B cell (primary cell): ENCODE data around the gene MTLN. TPM values are rescaled to one million over a fixed set of nuclear protein-coding genes. Genes with fewer than 3 reads are reported as not detected.
"Not testable (repeated sequence)": the region's sequence is repeated elsewhere in the genome, so short reads cannot be mapped to it uniquely, and the experiment has no call there.

Experiments
- ATAC-seq: fragments of 200-7000 bp; cut with Tn5 transposase; one replicate; pipeline ENCODE4 v1.10.0; 2021; ENCODE audit warnings: low read depth, mild to moderate bottlenecking, moderate number of reproducible peaks, moderate library complexity
- CTCF ChIA-PET: fragments of 350-600 bp; sonication (Branson Sonifier 250); formaldehyde crosslinking; loops from one replicate; lab custom pipeline; 2021; ENCODE audit warnings: antibody characterized with exemption, inconsistent platforms; lab: Charles Lee
- POLR2A ChIA-PET: fragments of 350-600 bp; sonication (Branson Sonifier 250); formaldehyde crosslinking; loops from one replicate; lab custom pipeline; 2021; ENCODE audit warnings: antibody characterized with exemption; lab: Charles Lee
- DNase-seq: peaks from one replicate; pipeline ENCODE4 v3.0.0; 2013
- H2AFZ ChIP-seq: 2 replicates; pipeline ENCODE4 v1.6.1; 2012; ENCODE audit warnings: mild to moderate bottlenecking, low read depth, low read length; ENCODE audit not compliant: insufficient read depth, poor library complexity, severe bottlenecking
- H3K27ac ChIP-seq, 2 donors: 1 replicate in 1 of 2; 2 replicates in 1 of 2; pipeline ENCODE4 v1.5.1; 2012 to 2013; ENCODE audit warnings: low read length in 2 of 2, mild to moderate bottlenecking in 2 of 2, moderate library complexity in 1 of 2
- H3K27me3 ChIP-seq, 4 experiments: fragments of 200-600 bp in 1 of 4; sonication (generic) in 1 of 4; replicated peaks in 1 of 4; 1 replicate in 2 of 4; 2 replicates in 2 of 4; pipeline versions ENCODE4 v1.6.1 to v1.7.0; 2013 to 2016; ENCODE audit warnings: low read length in 3 of 4, mild to moderate bottlenecking in 2 of 4, mixed read lengths in 1 of 4, moderate library complexity in 1 of 4; ENCODE audit not compliant: insufficient read depth in 4 of 4, control insufficient read depth in 3 of 4; ENCODE audit errors: control extremely low read depth in 1 of 4
- H3K36me3 ChIP-seq, 2 experiments: replicated peaks in 1 of 2; 1 replicate in 1 of 2; 2 replicates in 1 of 2; pipeline versions ENCODE4 v1.6.1 to v1.7.1; 2013; ENCODE audit warnings: low read length in 1 of 2; ENCODE audit not compliant: insufficient read depth in 2 of 2, control insufficient read depth in 1 of 2; ENCODE audit errors: control extremely low read depth in 1 of 2, extremely low read depth in 1 of 2
- H3K4me1 ChIP-seq, 2 donors: fragments of 200-600 bp in 1 of 2; sonication (generic) in 1 of 2; 1 replicate in 1 of 2; 2 replicates in 1 of 2; pipeline versions ENCODE4 v1.5.1 to v1.6.1; 2013 to 2017; ENCODE audit warnings: low read length in 2 of 2; ENCODE audit not compliant: control insufficient read depth in 2 of 2, insufficient read depth in 2 of 2
- H3K4me2 ChIP-seq: replicated peaks from 2 replicates; pipeline ENCODE3; 2012; ENCODE audit warnings: mild to moderate bottlenecking, low read depth, low read length; ENCODE audit not compliant: poor library complexity, severe bottlenecking
- H3K4me3 ChIP-seq, 5 experiments: fragments of 200-600 bp in 1 of 5; sonication (generic) in 1 of 5; 1 replicate in 3 of 5; 2 replicates in 2 of 5; pipeline versions ENCODE4 v1.5.1 to v1.7.0; 2011 to 2016; ENCODE audit warnings: low read length in 4 of 5, mild to moderate bottlenecking in 4 of 5, low read depth in 2 of 5, control low read depth in 1 of 5, moderate library complexity in 1 of 5; ENCODE audit not compliant: insufficient read depth in 1 of 5; ENCODE audit errors: control extremely low read depth in 1 of 5, extremely low read depth in 1 of 5
- H3K79me2 ChIP-seq: fragments of 200-600 bp; sonication (generic); one replicate; pipeline ENCODE4 v1.6.0; 2016; ENCODE audit warnings: low read length; ENCODE audit not compliant: control insufficient read depth, insufficient read depth
- H3K9ac ChIP-seq: fragments of 200-600 bp; sonication (generic); 2 replicates; pipeline ENCODE4 v1.6.1; 2017; ENCODE audit warnings: mild to moderate bottlenecking, low read length, moderate library complexity
- H3K9me3 ChIP-seq, 3 donors: one replicate each; pipeline versions ENCODE4 v1.6.1 to v1.7.1; 2013; ENCODE audit warnings: low read length in 2 of 3; ENCODE audit not compliant: control insufficient read depth in 2 of 3, insufficient read depth in 1 of 3; ENCODE audit errors: control extremely low read depth in 1 of 3
- H4K20me1 ChIP-seq: 2 replicates; pipeline ENCODE4 v1.6.0; 2012; ENCODE audit warnings: mild to moderate bottlenecking, low read length; ENCODE audit not compliant: insufficient read depth, control insufficient read depth, poor library complexity, severe bottlenecking
- H3K27ac Mint-ChIP-seq: one replicate; pipeline ENCODE4 v1.8.0; 2021; ENCODE audit warnings: mixed read lengths
- H3K27me3 Mint-ChIP-seq: one replicate; pipeline ENCODE4 v1.8.0; 2021; ENCODE audit warnings: mixed read lengths
- H3K4me1 Mint-ChIP-seq: one replicate; pipeline ENCODE4 v1.8.0; 2021; ENCODE audit warnings: mixed read lengths
- H3K4me3 Mint-ChIP-seq: one replicate; pipeline ENCODE4 v1.8.0; 2021; ENCODE audit warnings: mixed read lengths
- H3K9me3 Mint-ChIP-seq: one replicate; pipeline ENCODE4 v1.8.0; 2022; ENCODE audit warnings: mixed read lengths; ENCODE audit not compliant: insufficient read depth
- EZH2 ChIP-seq: IDR thresholded peaks from 2 replicates; pipeline ENCODE4 v1.6.1; 2012; ENCODE audit warnings: borderline replicate concordance, low read depth, mild to moderate bottlenecking, moderate library complexity, low read length; ENCODE audit not compliant: insufficient read depth, poor library complexity, severe bottlenecking
- WGBS: methylation state at CpG from one replicate; pipeline ENCODE4 v1.1.5; 2013; ENCODE audit warnings: missing lambda C conversion rate; ENCODE audit not compliant: insufficient coverage; 5-methylcytosine and 5-hydroxymethylcytosine counted together
- intact Hi-C: fragments of 100-400 bp; cut with micrococcal nuclease; formaldehyde crosslinking; loops from one replicate; pipeline ENCODE4 v1.10.0; 2022
- polyA plus RNA-seq: library from polyadenylated mRNA; depleted of rRNA; stranded (reverse); fragments of >200 nt; gene quantifications from 2 replicates; pipeline ENCODE4 v1.2.3, GENCODE V29; 2012
- total RNA-seq, 2 donors: library from RNA; stranded (reverse); fragments of 120-200 nt in 1 of 2; gene quantifications; 1 replicate in 1 of 2; 2 replicates in 1 of 2; pipeline versions ENCODE4 v1.2.3 to v1.2.4, GENCODE V29; 2013 to 2022
- TF ChIP-seq, protein P1 (sequence below): fragments of 200-600 bp; IDR thresholded peaks from one replicate; pipeline ENCODE4 v1.8.0; 2022; ENCODE audit warnings: antibody characterized with exemption, mild to moderate bottlenecking

MTLN gene
- total and polyA plus RNA-seq, 2 donors (not counting 1 experiment from before 2014, with no cell fraction given), result 23.2 to 27.2 TPM

DNA sequence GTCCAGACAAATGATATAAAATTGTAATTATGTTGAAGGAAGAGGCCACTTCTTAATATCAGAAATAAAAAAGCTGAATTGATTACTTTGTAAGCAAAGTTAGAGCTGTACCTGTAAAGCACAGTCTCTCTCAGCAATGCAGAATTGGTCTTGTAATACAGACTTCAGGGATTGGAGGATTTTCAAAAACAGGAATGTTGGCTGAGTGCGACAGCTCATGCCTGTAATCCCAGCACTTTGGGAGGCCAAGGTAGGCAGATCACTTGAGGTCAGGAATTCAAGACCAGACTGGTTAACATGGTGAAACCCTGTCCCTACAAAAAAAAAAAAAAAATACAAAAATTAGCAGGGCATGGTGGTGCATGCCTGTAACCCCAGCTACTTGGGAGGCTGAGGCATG lies 10.3 kb upstream of the MTLN start:
- H2AFZ ChIP-seq, CTCF ChIA-PET, H3K27ac ChIP-seq, H3K4me1 ChIP-seq, H3K9ac ChIP-seq, H3K27ac Mint-ChIP-seq, DNase-seq, H3K4me1 Mint-ChIP-seq, POLR2A ChIA-PET, H3K36me3 ChIP-seq, H3K4me2 ChIP-seq, H3K9me3 ChIP-seq, H3K79me2 ChIP-seq, H3K9me3 Mint-ChIP-seq, ATAC-seq, H3K4me3 Mint-ChIP-seq, H3K4me3 ChIP-seq, intact Hi-C loops, H4K20me1 ChIP-seq: not testable (repeated sequence)
- H3K27me3 ChIP-seq, result peaks cover 0 to 13% (median 8%) of the 10 kb centered on the region in 4 experiments
- 83% methylated on average over 1 of the region's 1 CpG for WGBS
- peaks cover 50% of the 10 kb centered on the region for H3K27me3 Mint-ChIP-seq

DNA sequence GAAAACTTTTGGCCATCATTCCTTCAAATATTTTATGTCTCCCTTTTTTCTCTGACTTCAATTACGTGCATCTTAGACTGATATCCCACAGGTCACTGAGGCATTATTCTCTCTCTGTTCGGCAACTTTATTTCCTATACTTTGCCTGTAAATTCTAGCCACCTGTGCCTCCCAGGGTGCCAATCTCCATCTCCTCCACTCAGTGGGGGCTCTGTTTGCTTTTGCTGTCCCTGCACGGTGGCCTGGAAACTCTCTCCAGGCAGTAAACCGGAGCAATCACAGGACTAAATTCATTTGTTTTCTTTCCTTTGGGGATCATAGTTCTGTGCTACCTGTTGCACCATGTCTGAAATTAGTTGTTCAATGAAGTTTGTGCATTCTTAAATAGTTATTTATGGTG lies 9.6 kb upstream of the MTLN start:
- no peak overlapping the region for H3K9ac ChIP-seq

More for the DNA sequence above, 9.6 kb upstream of the MTLN start:
- ChIA-PET CTCF (no interaction called here), POLR2A (no interaction called here)
- Mint-ChIP-seq H3K27me3 (peaks cover 50% of the 10 kb centered on the region), H3K4me3 (no peak overlapping the region), H3K9me3 (no peaks in the 10 kb centered on the region), H3K4me1 (no peaks in the 10 kb centered on the region), H3K27ac (no peak overlapping the region)
- Histone ChIP-seq H3K27me3 (peaks cover 0 to 15% (median 8%) of the 10 kb centered on the region in 4 experiments), H3K4me1 (no peaks in the 10 kb centered on the region), H3K9me3 (no peaks in the 10 kb centered on the region), H3K27ac (no peak overlapping the region), H4K20me1 (no peaks in the 10 kb centered on the region), H3K4me3 (no peak overlapping the region), H2AFZ (no peak overlapping the region), H3K36me3 (no peaks in the 10 kb centered on the region), H3K4me2 (no peak overlapping the region), H3K79me2 (no peaks in the 10 kb centered on the region)
- intact Hi-C loops, result no loop called here
- ATAC-seq (no peak), DNase-seq (no peak)
- TF ChIP-seq EZH2, result no peak
- TF ChIP-seq, protein P1, sequence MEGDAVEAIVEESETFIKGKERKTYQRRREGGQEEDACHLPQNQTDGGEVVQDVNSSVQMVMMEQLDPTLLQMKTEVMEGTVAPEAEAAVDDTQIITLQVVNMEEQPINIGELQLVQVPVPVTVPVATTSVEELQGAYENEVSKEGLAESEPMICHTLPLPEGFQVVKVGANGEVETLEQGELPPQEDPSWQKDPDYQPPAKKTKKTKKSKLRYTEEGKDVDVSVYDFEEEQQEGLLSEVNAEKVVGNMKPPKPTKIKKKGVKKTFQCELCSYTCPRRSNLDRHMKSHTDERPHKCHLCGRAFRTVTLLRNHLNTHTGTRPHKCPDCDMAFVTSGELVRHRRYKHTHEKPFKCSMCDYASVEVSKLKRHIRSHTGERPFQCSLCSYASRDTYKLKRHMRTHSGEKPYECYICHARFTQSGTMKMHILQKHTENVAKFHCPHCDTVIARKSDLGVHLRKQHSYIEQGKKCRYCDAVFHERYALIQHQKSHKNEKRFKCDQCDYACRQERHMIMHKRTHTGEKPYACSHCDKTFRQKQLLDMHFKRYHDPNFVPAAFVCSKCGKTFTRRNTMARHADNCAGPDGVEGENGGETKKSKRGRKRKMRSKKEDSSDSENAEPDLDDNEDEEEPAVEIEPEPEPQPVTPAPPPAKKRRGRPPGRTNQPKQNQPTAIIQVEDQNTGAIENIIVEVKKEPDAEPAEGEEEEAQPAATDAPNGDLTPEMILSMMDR, result no peak
- 80% methylated on average over 4 of the region's 4 CpGs for WGBS
